K562 (cell line): ENCODE results near the gene PRDM12. TPM values are rescaled to one million over a fixed set of nuclear protein-coding genes. Genes with fewer than 3 reads are reported as not detected.
A peak's percentile ranks its signal among the peaks of the same experiment; 100 is the strongest.

Experiments
- ATAC-seq: fragments of 200-7000 bp; cut with Tn5 transposase; 3 replicates; pipeline ENCODE4 v1.9.1; 2020; ENCODE audit warnings: moderate library complexity
- BruUV-seq: library from RNA; stranded (reverse); fragments of 400-500 nt; replicated peaks from 2 replicates; lab custom pipeline; 2021; lab: Mats Ljungman, UMichigan
- CTCF ChIA-PET: fragments of 300-600 bp; formaldehyde crosslinking; extraction: SDS; loops from one replicate; lab custom pipeline; 2021; ENCODE audit warnings: low intra/inter-chr PET ratio; lab: Yijun Ruan, JAX
- POLR2A ChIA-PET: fragments of 300-600, 350-650 bp; sonication (Branson Sonifier 250); formaldehyde crosslinking; extraction: SDS; loops from one replicate; lab custom pipeline; 2021; ENCODE audit warnings: antibody characterized with exemption, inconsistent platforms; lab: Yijun Ruan, JAX
- DNase-seq, 4 experiments: peaks; one replicate each; pipeline versions ENCODE4 v3.0.0 to v3.0.0-alpha.2; 2011 to 2018; ENCODE audit warnings: low spot score in 3 of 4, mixed read lengths in 3 of 4; ENCODE audit errors: extremely low read depth in 1 of 4
- FAIRE-seq: peaks from 2 replicates; lab custom pipeline; 2011; peaks lifted over from hg19 to GRCh38; lab: Jason Lieb, UNC
- H2AFZ ChIP-seq: 2 replicates; pipeline ENCODE4 v1.6.0; 2011; ENCODE audit warnings: low read depth, low read length, control low read depth, inconsistent platforms
- H3K27ac ChIP-seq: fragments of 200-600 bp; 3 replicates; pipeline ENCODE4 v1.8.0; 2011; ENCODE audit warnings: low read depth, mild to moderate bottlenecking, control low read depth, inconsistent platforms, low read length, moderate library complexity, mixed read lengths; ENCODE audit errors: extremely low read depth
- H3K27me3 ChIP-seq, 2 experiments: fragments of 300-600 bp in 1 of 2; 2 replicates in 1 of 2; 3 replicates in 1 of 2; pipeline versions ENCODE4 v1.6.0 to v1.8.0; 2011; ENCODE audit warnings: inconsistent platforms in 2 of 2, low read length in 2 of 2, mild to moderate bottlenecking in 1 of 2, mixed read lengths in 1 of 2, moderate library complexity in 1 of 2; ENCODE audit not compliant: control insufficient read depth in 2 of 2, insufficient read depth in 2 of 2
- H3K36me3 ChIP-seq: fragments of 300-600 bp; 3 replicates; pipeline ENCODE4 v1.8.0; 2011; ENCODE audit warnings: mild to moderate bottlenecking, low read length, inconsistent platforms; ENCODE audit not compliant: control insufficient read depth, insufficient read depth
- H3K4me1 ChIP-seq, 2 experiments: fragments of 200-600 bp in 1 of 2; replicated peaks in 1 of 2; 2 replicates in 1 of 2; 3 replicates in 1 of 2; pipeline versions ENCODE4 v1.5.1 to v1.8.0; 2011; ENCODE audit warnings: inconsistent platforms in 2 of 2, low read length in 2 of 2, mild to moderate bottlenecking in 1 of 2, mixed read lengths in 1 of 2, moderate library complexity in 1 of 2; ENCODE audit not compliant: control insufficient read depth in 2 of 2, insufficient read depth in 2 of 2
- H3K4me2 ChIP-seq: 2 replicates; pipeline ENCODE4 v1.6.1; 2011; ENCODE audit warnings: low read length, control low read depth, inconsistent platforms, mixed read lengths; ENCODE audit not compliant: insufficient read depth
- H3K4me3 ChIP-seq: fragments of 200-600 bp; sonication (generic), shearing (Covaris generic); 2 replicates; pipeline ENCODE4 v1.5.1; 2016; ENCODE audit warnings: control low read depth, inconsistent platforms
- H3K79me2 ChIP-seq: fragments of 200-600 bp; 3 replicates; pipeline ENCODE4 v1.8.0; 2011; ENCODE audit warnings: low read length, inconsistent platforms; ENCODE audit not compliant: control insufficient read depth, insufficient read depth
- H3K9ac ChIP-seq, 2 experiments: 2 replicates each; pipeline versions ENCODE4 v1.6.0 to v1.6.1; 2011; ENCODE audit warnings: low read depth in 2 of 2, low read length in 2 of 2, control low read depth in 1 of 2, inconsistent platforms in 1 of 2, mild to moderate bottlenecking in 1 of 2, mixed read lengths in 1 of 2; ENCODE audit not compliant: insufficient read depth in 1 of 2
- H3K9me1 ChIP-seq: one replicate; pipeline ENCODE4 v1.6.0; 2011; ENCODE audit warnings: inconsistent platforms, mild to moderate bottlenecking, low read length, moderate library complexity; ENCODE audit not compliant: control insufficient read depth, insufficient read depth
- H3K9me3 ChIP-seq: replicated peaks from 2 replicates; pipeline ENCODE4 v1.5.1; 2011; ENCODE audit warnings: low read depth, low read length, inconsistent platforms; ENCODE audit not compliant: control insufficient read depth, insufficient read depth
- H4K20me1 ChIP-seq: replicated peaks from 2 replicates; pipeline ENCODE4 v1.6.1; 2011; ENCODE audit warnings: low read length, inconsistent platforms, mixed read lengths; ENCODE audit not compliant: control insufficient read depth, insufficient read depth
- ARID4B ChIP-seq: sonication (generic); formaldehyde crosslinking; IDR thresholded peaks from 2 replicates; pipeline ENCODE4 v1.8.0; 2022; ENCODE audit warnings: mild to moderate bottlenecking, missing genetic modification reagents
- BRD9 ChIP-seq: fragments of 450-650 bp; IDR thresholded peaks from 2 replicates; pipeline ENCODE4 v1.6.1; 2018; ENCODE audit warnings: low read depth; ENCODE audit not compliant: partially characterized antibody
- CREB1 ChIP-seq, 2 experiments: sonication (generic) in 1 of 2; formaldehyde crosslinking in 1 of 2; IDR thresholded peaks; 2 replicates each; pipeline versions ENCODE4 v1.6.1 to v1.8.0; 2012 to 2022; ENCODE audit warnings: inconsistent platforms in 1 of 2, mild to moderate bottlenecking in 1 of 2, missing genetic modification reagents in 1 of 2, moderate library complexity in 1 of 2
- GABPA ChIP-seq: fragments of 200-800 bp; sonication (Bioruptor generic); conservative IDR thresholded peaks from 2 replicates; pipeline ENCODE4 v1.6.1; 2016; ENCODE audit warnings: low read depth, missing genetic modification characterization, missing compliant biosample characterization
- LCOR ChIP-seq: sonication (generic); formaldehyde crosslinking; IDR thresholded peaks from 2 replicates; pipeline ENCODE4 v1.8.0; 2022; ENCODE audit warnings: mild to moderate bottlenecking, missing genetic modification reagents
- MIER1 ChIP-seq: fragments of 450-650 bp; IDR thresholded peaks from 2 replicates; pipeline ENCODE4 v1.6.1; 2016; ENCODE audit warnings: antibody characterized with exemption, mild to moderate bottlenecking, low read depth
- POLR2B ChIP-seq: fragments of 450-650 bp; IDR thresholded peaks from 2 replicates; pipeline ENCODE4 v1.6.1; 2018; ENCODE audit warnings: low read depth; ENCODE audit not compliant: partially characterized antibody
- SMAD3 ChIP-seq: fragments of 450-650 bp; formaldehyde crosslinking; conservative IDR thresholded peaks from 2 replicates; pipeline ENCODE4 v1.4.0; 2020; ENCODE audit warnings: mild to moderate bottlenecking
- SREBF2 ChIP-seq: sonication (generic); formaldehyde crosslinking; IDR thresholded peaks from 2 replicates; pipeline ENCODE4 v1.4.0; 2020; ENCODE audit warnings: mild to moderate bottlenecking, missing genetic modification reagents
- WGBS: fragments of 100-300 bp; shearing (Covaris generic); methylation state at CpG from one replicate; pipeline ENCODE4 v1.1.6; 2016; ENCODE audit warnings: low coverage, mixed read lengths; ENCODE audit not compliant: insufficient coverage; ENCODE audit errors: missing lambda C conversion rate; 5-methylcytosine and 5-hydroxymethylcytosine counted together
- in situ Hi-C: fragments of 300-500 bp; cut with MboI; formaldehyde crosslinking; loops from 4 replicates; pipeline ENCODE4 v1.15.0; 2018; ENCODE audit warnings: inconsistent platforms, mixed read lengths
- intact Hi-C: fragments of 100-400 bp; cut with micrococcal nuclease; formaldehyde crosslinking; loops from 2 replicates; pipeline ENCODE4 v1.14.2; 2022
- polyA plus RNA-seq, 8 experiments: library from polyadenylated mRNA; depleted of rRNA in 4 of 8; stranded (reverse) in 5 of 8; unstranded in 3 of 8; fragments of >200 nt; fragmentation: Nextera tagmentation in 2 of 8; fragmentation: Illumina TruSeq in 1 of 8; extraction: Ambion mirVana in 2 of 8; extraction: Trizol in 1 of 8; gene quantifications; 2 replicates each; pipeline versions ENCODE4 v1.2.1 to v1.2.3, GENCODE V29; 2011 to 2014; ENCODE audit warnings: inconsistent platforms in 1 of 8, missing spikeins in 1 of 8
- total RNA-seq, 7 experiments: library from RNA; depleted of rRNA in 6 of 7; stranded (reverse); fragments of >200 nt in 6 of 7; fragmentation: Illumina TruSeq in 2 of 7; extraction: Trizol in 2 of 7; gene quantifications; 2 replicates each; pipeline versions ENCODE4 v1.2.1 to v1.2.3, GENCODE V29; 2011 to 2021; ENCODE audit warnings: low replicate concordance in 1 of 7
- TF ChIP-seq, protein P1 (sequence below): sonication (generic); formaldehyde crosslinking; IDR thresholded peaks from 2 replicates; pipeline ENCODE4 v1.9.0; 2022; ENCODE audit warnings: mild to moderate bottlenecking, missing genetic modification reagents
- TF ChIP-seq, protein P2 (sequence below): sonication (generic); formaldehyde crosslinking; IDR thresholded peaks from 2 replicates; pipeline ENCODE4 v1.8.0; 2023; ENCODE audit warnings: mild to moderate bottlenecking, missing genetic modification reagents
- TF ChIP-seq, protein P3 (sequence below): fragments of 250-450 bp; sonication (Bioruptor Pico); IDR thresholded peaks from 2 replicates; pipeline ENCODE4 v1.9.0; 2021; ENCODE audit warnings: mild to moderate bottlenecking

Gene PRDM12
- total and polyA plus RNA-seq, 9 of the 15 experiments (the other 6 are each of a cell fraction or from before 2014, with no cell fraction given), result 0.04 to 0.22 (median 0.07) TPM; not detected in 3

- TF ChIP-seq, protein P1, sequence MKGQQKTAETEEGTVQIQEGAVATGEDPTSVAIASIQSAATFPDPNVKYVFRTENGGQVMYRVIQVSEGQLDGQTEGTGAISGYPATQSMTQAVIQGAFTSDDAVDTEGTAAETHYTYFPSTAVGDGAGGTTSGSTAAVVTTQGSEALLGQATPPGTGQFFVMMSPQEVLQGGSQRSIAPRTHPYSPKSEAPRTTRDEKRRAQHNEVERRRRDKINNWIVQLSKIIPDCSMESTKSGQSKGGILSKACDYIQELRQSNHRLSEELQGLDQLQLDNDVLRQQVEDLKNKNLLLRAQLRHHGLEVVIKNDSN (CRISPR knock-in tag), result peak; percentile 62; the same call in 1 of the 2 replicates
- TF ChIP-seq SREBF2 (no peak), LCOR (no peak)
- TF ChIP-seq, protein P2, sequence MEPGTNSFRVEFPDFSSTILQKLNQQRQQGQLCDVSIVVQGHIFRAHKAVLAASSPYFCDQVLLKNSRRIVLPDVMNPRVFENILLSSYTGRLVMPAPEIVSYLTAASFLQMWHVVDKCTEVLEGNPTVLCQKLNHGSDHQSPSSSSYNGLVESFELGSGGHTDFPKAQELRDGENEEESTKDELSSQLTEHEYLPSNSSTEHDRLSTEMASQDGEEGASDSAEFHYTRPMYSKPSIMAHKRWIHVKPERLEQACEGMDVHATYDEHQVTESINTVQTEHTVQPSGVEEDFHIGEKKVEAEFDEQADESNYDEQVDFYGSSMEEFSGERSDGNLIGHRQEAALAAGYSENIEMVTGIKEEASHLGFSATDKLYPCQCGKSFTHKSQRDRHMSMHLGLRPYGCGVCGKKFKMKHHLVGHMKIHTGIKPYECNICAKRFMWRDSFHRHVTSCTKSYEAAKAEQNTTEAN (CRISPR knock-in tag), result no peak
- TF ChIP-seq, protein P3, sequence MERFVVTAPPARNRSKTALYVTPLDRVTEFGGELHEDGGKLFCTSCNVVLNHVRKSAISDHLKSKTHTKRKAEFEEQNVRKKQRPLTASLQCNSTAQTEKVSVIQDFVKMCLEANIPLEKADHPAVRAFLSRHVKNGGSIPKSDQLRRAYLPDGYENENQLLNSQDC (CRISPR knock-in tag), result no peak
These were observed 29.2 kb downstream of the PRDM12 start, which contains the start of gene EXOSC2 (continued) for GRCh38 chr9:130693426-130694191.

DNA sequence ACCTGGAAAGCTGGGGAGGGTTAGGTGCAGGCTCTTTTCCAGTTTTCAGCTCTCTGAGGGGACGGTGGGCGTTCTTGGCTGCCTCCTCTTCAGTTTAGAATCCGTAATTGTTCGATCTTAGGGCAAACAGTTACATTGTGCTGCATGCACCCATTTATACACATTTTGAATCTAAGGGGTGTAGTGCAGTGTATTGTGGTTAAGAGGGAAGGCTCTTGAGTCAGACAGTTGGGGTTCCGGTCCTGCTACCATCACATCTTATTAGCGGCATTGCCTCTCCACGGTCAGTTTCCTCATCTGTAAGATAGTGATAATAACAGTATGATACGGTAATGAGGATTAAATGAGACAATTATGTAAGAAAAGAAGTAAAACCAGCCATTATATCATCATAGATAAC is 29.8 kb downstream of the PRDM12 start:
- POLR2A ChIA-PET, result interaction anchor here (1.0 to 1.8 kb wide), 5 partner anchors 10 to 241 kb away, joined by 4 to 8 read pairs (median 4); no protein-coding TSS in a partner anchor
- Histone ChIP-seq H3K27ac (peak overlapping the region; percentile 84), H3K4me1 (peaks cover 9 to 12% of the 10 kb centered on the region in 2 experiments; a peak in 4 of 5 replicates), H3K4me2 (peak overlapping the region; percentile 98), H3K79me2 (peaks cover 45% of the 10 kb centered on the region), H4K20me1 (peaks cover 5% of the 10 kb centered on the region), H3K36me3 (peaks cover 42% of the 10 kb centered on the region), H2AFZ (peak overlapping the region; percentile 98), H3K4me3 (peak overlapping the region; percentile 81), H3K9me3 (0 out of 2 replicates have a peak, but pooled peaks cover 3% of the 10 kb centered on the region), H3K9me1 (peaks cover 3% of the 10 kb centered on the region), H3K9ac (peak overlapping the region; percentile 93 to 97), H3K27me3 (no peaks in the 10 kb centered on the region)
- peak; percentile 5; the same call in 2 of the 3 replicates for ATAC-seq
- CTCF ChIA-PET, result no interaction called here
- no peak for DNase-seq
- in situ Hi-C loops (loop anchor here (25.0 kb wide), 1 partner anchor 557 kb away; no protein-coding TSS in a partner anchor), intact Hi-C loops (no loop called here)
- TSS peak; percentile 52 for BruUV-seq
- FAIRE-seq, result no peak
- WGBS, result 2% methylated on average over 8 of the region's 8 CpGs
- TF ChIP-seq GABPA (no peak), ARID4B (CRISPR knock-in tag) (no peak), POLR2B (no peak), BRD9 (peak; percentile 2), SMAD3 (CRISPR knock-in tag) (no peak), CREB1 (IDR thresholded peaks at IDR 0.05) (no peak), CREB1 (CRISPR knock-in tag; IDR thresholded peaks at IDR 0.05) (no peak), MIER1 (0 out of 2 replicates have a peak, but pooled peaks have one; percentile 12)
